Common myeloid progenitor, CD34-positive (primary cell): ENCODE data around the gene RPGR.

Experiments
- CTCF ChIA-PET: fragments of 350-600 bp; sonication (Branson Sonifier 250); formaldehyde crosslinking; loops from one replicate; lab custom pipeline; 2021; ENCODE audit warnings: antibody characterized with exemption; lab: Charles Lee
- POLR2A ChIA-PET: fragments of 350-600 bp; sonication (Branson Sonifier 250); formaldehyde crosslinking; loops from one replicate; lab custom pipeline; 2021; ENCODE audit warnings: antibody characterized with exemption; lab: Charles Lee
- DNase-seq, 3 donors: peaks; one replicate each; pipeline versions ENCODE4 v3.0.0 to v3.0.0-alpha.2; 2013
- H3K27ac ChIP-seq, 2 experiments: 1 replicate in 1 of 2; 2 replicates in 1 of 2; pipeline ENCODE4 v1.7.0; 2013; ENCODE audit warnings: inconsistent platforms in 2 of 2, low read length in 2 of 2, mild to moderate bottlenecking in 2 of 2, low read depth in 1 of 2, moderate library complexity in 1 of 2; ENCODE audit not compliant: severe bottlenecking in 2 of 2, insufficient read depth in 1 of 2, poor library complexity in 1 of 2
- H3K27me3 ChIP-seq, 5 experiments: replicated peaks in 2 of 5; 1 replicate in 3 of 5; 2 replicates in 2 of 5; pipeline versions ENCODE4 v1.6.1 to v1.7.0; 2013; ENCODE audit warnings: low read length in 4 of 5, mild to moderate bottlenecking in 2 of 5, moderate library complexity in 2 of 5, inconsistent platforms in 1 of 5; ENCODE audit not compliant: insufficient read depth in 5 of 5, control insufficient read depth in 4 of 5
- H3K36me3 ChIP-seq, 4 experiments: 1 replicate in 2 of 4; 2 replicates in 2 of 4; pipeline versions ENCODE4 v1.6.1 to v1.7.0; 2013; ENCODE audit warnings: low read length in 3 of 4, control low read depth in 1 of 4, mild to moderate bottlenecking in 1 of 4; ENCODE audit not compliant: control insufficient read depth in 4 of 4, insufficient read depth in 4 of 4
- H3K4me1 ChIP-seq, 4 experiments: 1 replicate in 3 of 4; 2 replicates in 1 of 4; pipeline versions ENCODE4 v1.6.1 to v1.7.1; 2013; ENCODE audit warnings: low read length in 3 of 4, mild to moderate bottlenecking in 3 of 4, control low read depth in 1 of 4, inconsistent platforms in 1 of 4, moderate library complexity in 1 of 4; ENCODE audit not compliant: control insufficient read depth in 4 of 4, insufficient read depth in 4 of 4; ENCODE audit errors: control extremely low read depth in 1 of 4
- H3K4me3 ChIP-seq, 7 experiments: 1 replicate in 4 of 7; 2 replicates in 3 of 7; pipeline versions ENCODE4 v1.5.1 to v1.7.0; 2013; ENCODE audit warnings: mild to moderate bottlenecking in 7 of 7, low read length in 6 of 7, moderate library complexity in 6 of 7, inconsistent platforms in 2 of 7, low read depth in 2 of 7, control low read depth in 1 of 7; ENCODE audit not compliant: insufficient read depth in 4 of 7, control insufficient read depth in 1 of 7; ENCODE audit errors: extremely low read depth in 1 of 7
- H3K9me3 ChIP-seq, 5 experiments: 1 replicate in 4 of 5; 2 replicates in 1 of 5; pipeline versions ENCODE4 v1.6.1 to v1.7.1; 2013; ENCODE audit warnings: low read length in 4 of 5, mild to moderate bottlenecking in 2 of 5, inconsistent platforms in 1 of 5, low read depth in 1 of 5, moderate library complexity in 1 of 5; ENCODE audit not compliant: control insufficient read depth in 4 of 5, insufficient read depth in 2 of 5; ENCODE audit errors: control extremely low read depth in 1 of 5
- WGBS: methylation state at CpG from one replicate; pipeline ENCODE4 v1.1.5; 2013; ENCODE audit not compliant: insufficient coverage; 5-methylcytosine and 5-hydroxymethylcytosine counted together

The RPGR gene

DNA sequence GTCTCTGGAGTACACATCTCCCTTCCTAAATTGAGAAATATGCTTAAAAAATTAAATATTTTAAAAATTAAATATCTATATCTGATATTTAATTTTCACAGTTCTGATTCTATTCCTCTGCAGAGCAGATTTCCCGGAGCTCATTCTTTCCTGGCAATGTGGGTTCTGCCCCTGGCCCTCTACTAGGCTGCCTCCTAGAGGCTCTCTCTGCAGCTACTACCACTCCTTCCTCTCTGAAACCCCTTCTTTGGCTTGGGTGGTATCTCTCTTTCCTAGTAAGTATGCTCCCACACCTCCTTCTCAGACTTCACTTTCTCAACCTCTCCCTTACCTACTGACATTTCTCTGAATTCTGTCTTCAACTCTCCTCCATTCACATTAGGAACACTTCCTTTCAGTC lies 45.3 kb downstream of the RPGR start:
- DNase-seq: no peak

DNA sequence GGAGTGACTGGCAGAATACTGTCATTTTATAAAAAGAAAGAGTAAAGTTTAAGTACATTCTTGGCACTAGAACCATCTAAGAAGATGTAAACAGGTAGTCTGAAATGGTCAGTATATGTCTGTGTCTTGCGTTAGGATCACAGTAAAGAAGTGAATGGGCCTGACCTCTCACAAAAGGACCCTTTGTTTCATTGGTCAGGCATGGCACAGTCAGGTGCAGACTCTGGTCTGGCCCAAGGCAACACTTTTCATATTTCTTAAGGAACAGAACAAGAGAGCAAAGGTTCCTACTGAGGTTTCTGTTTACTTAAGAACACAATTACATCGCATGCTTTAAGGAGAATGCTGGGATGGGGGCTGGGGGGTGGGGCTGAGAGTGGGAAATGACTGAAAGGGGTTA lies 48.1 kb downstream of the RPGR start:
- 86% methylated on average over 1 of the region's 2 CpGs for WGBS
- no peak overlapping the region for H3K27ac ChIP-seq
- H3K27me3 ChIP-seq: peaks cover 0 to 2% (median 0%) of the 10 kb centered on the region in 5 experiments
- H3K36me3 ChIP-seq: no peaks in the 10 kb centered on the region
- no peak overlapping the region for H3K4me3 ChIP-seq
- ChIA-PET CTCF (no interaction called here), POLR2A (no interaction called here)
- DNase-seq: no peak
- H3K4me1 ChIP-seq: no peaks in the 10 kb centered on the region
- no peaks in the 10 kb centered on the region for H3K9me3 ChIP-seq

More for the DNA sequence above, 45.3 kb downstream of the RPGR start:
- ChIA-PET CTCF (interaction anchor here (1.0 kb wide), 1 partner anchor 81 kb away, joined by 3 read pairs; no protein-coding TSS in a partner anchor), POLR2A (no interaction called here)
- H3K27ac ChIP-seq: no peak overlapping the region
- no peaks in the 10 kb centered on the region for H3K36me3 ChIP-seq
- peaks cover 0 to 2% (median 0%) of the 10 kb centered on the region in 5 experiments for H3K27me3 ChIP-seq
- no peak overlapping the region for H3K4me3 ChIP-seq
- H3K9me3 ChIP-seq: no peaks in the 10 kb centered on the region
- no peaks in the 10 kb centered on the region for H3K4me1 ChIP-seq
- 71% methylated on average over 1 of the region's 1 CpG for WGBS

DNA sequence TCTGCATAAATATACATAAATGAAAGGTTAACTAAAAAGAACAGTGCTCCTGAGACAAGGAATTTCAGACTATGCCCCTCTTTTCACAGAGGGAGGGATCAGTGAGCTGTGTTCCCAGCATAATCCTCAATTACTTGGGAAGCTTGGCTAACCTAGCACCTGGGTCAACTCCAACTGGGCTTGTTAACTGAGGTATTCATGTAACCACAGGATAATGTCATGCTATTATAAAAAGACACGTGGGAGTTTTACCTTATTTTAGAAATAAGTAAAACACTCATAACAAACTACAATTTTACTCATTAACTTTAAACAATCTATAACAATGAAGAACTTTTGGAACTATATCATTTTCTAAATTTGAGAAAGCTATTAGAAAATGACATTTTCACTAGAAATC lies 48.6 kb downstream of the RPGR start:
- H3K9me3 ChIP-seq: no peaks in the 10 kb centered on the region
- H3K36me3 ChIP-seq: no peaks in the 10 kb centered on the region
- CTCF ChIA-PET: no interaction called here
- no peak overlapping the region for H3K4me3 ChIP-seq
- no peak overlapping the region for H3K27ac ChIP-seq
- DNase-seq: no peak
- no CpG with 5 or more reads among the region's 1 CpG for WGBS
- H3K4me1 ChIP-seq: no peaks in the 10 kb centered on the region
- POLR2A ChIA-PET: no interaction called here
- H3K27me3 ChIP-seq: peaks cover 0 to 2% (median 0%) of the 10 kb centered on the region in 5 experiments

DNA sequence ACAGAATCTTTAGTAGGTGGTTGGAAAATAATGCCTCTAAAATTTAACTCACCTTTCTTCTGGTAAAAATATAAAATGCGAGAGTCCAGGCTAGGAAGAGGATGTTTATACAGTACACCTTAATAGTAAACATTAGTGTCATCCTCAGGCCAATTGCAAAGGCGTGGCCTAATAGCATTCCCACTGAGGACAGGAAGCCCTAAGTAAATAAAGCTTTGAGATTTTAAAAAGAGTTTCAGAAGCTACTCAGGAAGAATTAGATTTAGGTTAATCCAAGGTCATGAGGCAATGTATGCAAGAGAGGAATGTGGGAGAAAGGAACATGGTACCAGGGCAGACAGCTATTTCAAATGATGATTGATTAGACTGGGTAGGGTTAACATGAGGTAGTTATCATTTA lies 49.5 kb downstream of the RPGR start:
- no peaks in the 10 kb centered on the region for H3K36me3 ChIP-seq
- POLR2A ChIA-PET: no interaction called here
- WGBS: no CpG with 5 or more reads among the region's 2 CpGs
- no peak overlapping the region for H3K27ac ChIP-seq
- H3K4me3 ChIP-seq: no peak overlapping the region
- CTCF ChIA-PET: interaction anchor here (1.1 kb wide), 1 partner anchor 10 kb away, joined by 3 read pairs; no protein-coding TSS in a partner anchor
- H3K9me3 ChIP-seq: no peaks in the 10 kb centered on the region
- no peaks in the 10 kb centered on the region for H3K4me1 ChIP-seq
- no peak for DNase-seq
- H3K27me3 ChIP-seq: peaks cover 0 to 2% (median 0%) of the 10 kb centered on the region in 5 experiments

DNA sequence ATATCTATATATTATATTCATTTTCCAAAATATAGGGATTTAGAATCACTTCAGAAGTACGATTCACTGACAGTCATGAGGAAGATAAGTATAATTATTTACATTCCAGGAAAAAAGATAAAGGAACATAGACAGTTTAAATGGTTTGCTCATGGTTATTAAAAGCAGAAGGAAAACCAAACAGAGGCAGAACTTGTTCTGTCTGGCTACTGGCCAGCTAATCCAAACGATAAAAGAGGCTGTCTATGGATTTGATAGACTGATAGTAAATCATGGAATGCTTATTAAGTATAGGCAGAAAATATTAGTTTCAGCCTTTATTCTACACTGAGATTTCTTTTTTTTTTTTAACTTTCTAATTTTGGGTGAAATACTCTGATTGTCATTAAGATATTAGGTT lies 50.2 kb downstream of the RPGR start:
- WGBS: 0% methylated on average over 1 of the region's 2 CpGs
- H3K36me3 ChIP-seq: no peaks in the 10 kb centered on the region
- no peaks in the 10 kb centered on the region for H3K9me3 ChIP-seq
- no peaks in the 10 kb centered on the region for H3K4me1 ChIP-seq
- POLR2A ChIA-PET: no interaction called here
- DNase-seq: no peak
- CTCF ChIA-PET: no interaction called here
- H3K4me3 ChIP-seq: no peak overlapping the region
- peaks cover 0 to under 1% (median 0%) of the 10 kb centered on the region in 5 experiments for H3K27me3 ChIP-seq
- H3K27ac ChIP-seq: no peak overlapping the region

DNA sequence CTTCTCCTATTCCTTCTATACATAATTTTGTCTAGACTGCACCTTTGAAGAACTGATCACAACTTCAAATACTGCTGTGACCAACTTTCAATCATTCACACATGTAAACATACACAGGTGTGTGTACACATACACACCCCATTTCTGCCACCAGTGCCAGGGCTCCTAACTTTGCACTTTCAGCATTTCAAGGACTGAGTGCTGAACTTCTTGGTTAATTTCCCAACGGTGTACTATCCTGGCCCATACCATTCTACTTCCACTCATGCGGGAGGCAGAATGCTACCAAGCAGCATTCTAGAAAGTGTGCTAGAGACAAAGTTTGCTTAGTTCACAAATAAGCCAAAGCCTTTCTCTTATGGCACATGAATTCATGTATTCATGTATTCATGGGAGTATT lies 51.2 kb downstream of the RPGR start:
- Histone ChIP-seq H3K27ac (no peak overlapping the region), H3K4me1 (peaks cover 0 to 6% (median 1%) of the 10 kb centered on the region in 4 experiments), H3K27me3 (no peaks in the 10 kb centered on the region), H3K36me3 (no peaks in the 10 kb centered on the region), H3K9me3 (no peaks in the 10 kb centered on the region), H3K4me3 (no peak overlapping the region)
- 78% methylated on average over 2 of the region's 2 CpGs for WGBS
- CTCF ChIA-PET: no interaction called here
- no peak for DNase-seq
- POLR2A ChIA-PET: interaction anchor here (0.6 kb wide), 1 partner anchor 368 kb away, joined by 3 read pairs; no protein-coding TSS in a partner anchor

DNA sequence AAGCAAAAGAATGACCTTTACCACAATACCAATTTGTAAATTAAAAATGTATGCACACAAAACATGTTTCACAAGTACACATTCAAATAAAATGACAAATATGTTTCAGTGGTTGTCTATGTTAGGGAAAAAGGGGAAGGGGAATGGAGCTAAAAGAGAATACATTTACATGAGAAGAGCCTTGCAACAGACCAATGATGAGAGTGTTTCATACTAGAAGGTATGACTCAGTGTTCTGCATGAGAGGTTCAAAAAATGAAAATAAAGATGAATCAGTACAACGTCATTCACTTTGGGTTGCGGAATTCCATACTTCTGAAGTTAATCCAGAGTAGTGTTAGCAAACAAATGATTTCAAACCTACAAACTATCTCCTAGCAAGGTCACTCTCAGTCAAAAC lies 51.7 kb downstream of the RPGR start:
- Histone ChIP-seq H3K27me3 (no peaks in the 10 kb centered on the region), H3K9me3 (no peaks in the 10 kb centered on the region), H3K27ac (no peak overlapping the region), H3K4me3 (no peak overlapping the region), H3K36me3 (no peaks in the 10 kb centered on the region), H3K4me1 (peaks cover 0 to 10% (median 2%) of the 10 kb centered on the region in 4 experiments)
- ChIA-PET CTCF (no interaction called here), POLR2A (no interaction called here)
- WGBS: 100% methylated on average over 2 of the region's 2 CpGs
- no peak for DNase-seq
